Sigmoid colon (tissue), 3 donors: Measurements from ENCODE around the gene PARVB.

Experiments used
- POLR2A ChIP-seq, 2 donors: fragments of 450-650 bp; IDR thresholded peaks; one replicate each; pipeline ENCODE4 v1.6.1; 2016; ENCODE audit warnings: antibody characterized with exemption in 2 of 2, mild to moderate bottlenecking in 2 of 2, moderate library complexity in 2 of 2
- TF ChIP-seq, protein P1 (sequence below), 4 experiments: fragments of 450-650 bp in 3 of 4; fragments of 200-600 bp in 1 of 4; IDR thresholded peaks; one replicate each; pipeline ENCODE4 v1.5.1; 2016 to 2019; ENCODE audit warnings: antibody characterized with exemption in 4 of 4, mild to moderate bottlenecking in 3 of 4, moderate library complexity in 2 of 4

DNA sequence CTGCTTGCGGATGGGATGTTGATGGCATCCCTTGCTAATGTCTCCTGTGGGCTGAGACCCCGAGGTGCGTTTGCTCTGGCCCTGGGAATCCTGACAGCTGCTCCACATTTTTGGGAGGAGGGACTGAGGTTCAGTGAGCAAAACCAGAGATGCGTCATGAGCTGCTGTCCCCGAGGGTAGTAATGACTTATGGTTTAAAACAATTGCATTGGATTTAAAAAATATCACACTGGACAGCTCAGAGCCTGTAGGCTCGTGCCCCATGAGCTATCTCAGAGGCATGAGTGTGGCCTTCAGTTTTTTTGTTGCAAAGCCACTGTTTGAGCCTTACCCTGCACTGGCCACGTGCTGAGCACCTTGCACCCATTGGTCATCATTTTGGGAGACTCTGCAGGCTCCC is 135.7 kb downstream of the PARVB start:
- TF ChIP-seq, protein P1, sequence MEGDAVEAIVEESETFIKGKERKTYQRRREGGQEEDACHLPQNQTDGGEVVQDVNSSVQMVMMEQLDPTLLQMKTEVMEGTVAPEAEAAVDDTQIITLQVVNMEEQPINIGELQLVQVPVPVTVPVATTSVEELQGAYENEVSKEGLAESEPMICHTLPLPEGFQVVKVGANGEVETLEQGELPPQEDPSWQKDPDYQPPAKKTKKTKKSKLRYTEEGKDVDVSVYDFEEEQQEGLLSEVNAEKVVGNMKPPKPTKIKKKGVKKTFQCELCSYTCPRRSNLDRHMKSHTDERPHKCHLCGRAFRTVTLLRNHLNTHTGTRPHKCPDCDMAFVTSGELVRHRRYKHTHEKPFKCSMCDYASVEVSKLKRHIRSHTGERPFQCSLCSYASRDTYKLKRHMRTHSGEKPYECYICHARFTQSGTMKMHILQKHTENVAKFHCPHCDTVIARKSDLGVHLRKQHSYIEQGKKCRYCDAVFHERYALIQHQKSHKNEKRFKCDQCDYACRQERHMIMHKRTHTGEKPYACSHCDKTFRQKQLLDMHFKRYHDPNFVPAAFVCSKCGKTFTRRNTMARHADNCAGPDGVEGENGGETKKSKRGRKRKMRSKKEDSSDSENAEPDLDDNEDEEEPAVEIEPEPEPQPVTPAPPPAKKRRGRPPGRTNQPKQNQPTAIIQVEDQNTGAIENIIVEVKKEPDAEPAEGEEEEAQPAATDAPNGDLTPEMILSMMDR (IDR thresholded peaks at IDR 0.05): no peak
- TF ChIP-seq POLR2A (IDR thresholded peaks at IDR 0.05): no peak
